GM19467 (cell line): ENCODE data around the gene KCNIP4.

Experiments used
- ATAC-seq: cut with Tn5 transposase; IDR thresholded peaks from one replicate; pipeline ENCODE4 v1.9.1; 2021; ENCODE audit warnings: mild to moderate bottlenecking, moderate library complexity; ENCODE audit not compliant: unreplicated experiment

The KCNIP4 gene

GRCh38 chr4:20997886-20998285 is 950.7 kb downstream of the KCNIP4 start:
- ATAC-seq = no peak

DNA sequence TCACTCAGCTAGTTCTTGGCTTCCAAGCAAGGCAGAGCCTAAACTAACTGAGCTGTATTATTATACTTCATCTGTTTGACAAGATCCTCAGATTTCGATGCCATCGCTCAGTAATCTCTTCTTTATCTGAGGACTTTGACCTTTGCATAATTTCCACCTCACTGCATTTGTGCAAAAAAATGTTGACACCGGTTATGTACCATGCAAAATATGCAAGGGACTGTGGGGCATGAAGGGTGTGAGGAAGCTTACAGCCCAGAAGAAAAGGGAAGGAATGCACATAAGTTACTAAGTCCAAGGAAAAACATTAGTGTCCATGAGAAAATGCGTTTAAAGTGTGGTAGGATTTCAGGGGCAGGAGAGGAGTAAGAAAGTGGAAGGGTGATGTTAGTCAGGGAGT is 953.0 kb downstream of the KCNIP4 start:
- no peak for ATAC-seq

DNA sequence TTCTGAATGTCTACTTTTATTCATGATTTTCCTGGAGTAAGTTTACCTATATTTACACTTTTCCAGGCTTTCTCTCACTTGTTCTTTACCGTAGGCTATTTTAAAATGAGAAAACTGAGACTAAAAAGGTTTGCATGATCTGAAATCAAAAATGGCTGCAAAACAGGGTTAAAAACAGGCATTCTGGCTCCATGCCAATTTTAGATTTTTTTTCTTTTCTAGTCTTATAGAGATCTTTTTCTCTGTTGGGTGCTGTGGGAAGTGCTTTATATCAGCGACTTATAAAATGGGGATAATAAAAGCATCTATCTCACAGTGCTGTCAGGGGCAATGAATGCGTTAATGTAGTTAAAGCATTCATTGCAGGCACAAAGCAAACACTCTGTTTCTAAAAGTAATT is 953.6 kb downstream of the KCNIP4 start:
- no peak for ATAC-seq

DNA sequence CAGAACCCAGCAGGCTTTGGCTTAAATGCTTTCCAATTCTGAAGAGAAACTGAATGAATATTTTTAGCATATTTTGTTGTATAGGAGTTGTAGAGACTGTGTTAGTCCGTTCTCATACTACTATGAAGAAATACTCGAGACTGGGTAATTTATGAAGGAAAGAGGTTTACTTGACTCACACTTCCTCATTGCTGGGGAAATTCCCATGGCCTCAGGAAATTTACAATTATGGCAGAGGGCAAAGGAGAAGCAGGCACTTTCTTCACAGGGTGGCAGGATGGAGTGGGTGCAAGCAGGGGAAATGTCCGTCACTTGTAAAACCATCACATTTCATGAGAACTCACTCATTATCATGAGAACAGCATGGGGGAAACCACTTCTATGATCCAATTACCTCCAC is 956.6 kb downstream of the KCNIP4 start:
- ATAC-seq = no peak

- no peak for ATAC-seq
These were observed 961.4 kb downstream of the KCNIP4 start for GRCh38 chr4:20987191-20987590.

- no peak for ATAC-seq
These were observed 964.1 kb downstream of the KCNIP4 start for GRCh38 chr4:20984576-20984836.

DNA sequence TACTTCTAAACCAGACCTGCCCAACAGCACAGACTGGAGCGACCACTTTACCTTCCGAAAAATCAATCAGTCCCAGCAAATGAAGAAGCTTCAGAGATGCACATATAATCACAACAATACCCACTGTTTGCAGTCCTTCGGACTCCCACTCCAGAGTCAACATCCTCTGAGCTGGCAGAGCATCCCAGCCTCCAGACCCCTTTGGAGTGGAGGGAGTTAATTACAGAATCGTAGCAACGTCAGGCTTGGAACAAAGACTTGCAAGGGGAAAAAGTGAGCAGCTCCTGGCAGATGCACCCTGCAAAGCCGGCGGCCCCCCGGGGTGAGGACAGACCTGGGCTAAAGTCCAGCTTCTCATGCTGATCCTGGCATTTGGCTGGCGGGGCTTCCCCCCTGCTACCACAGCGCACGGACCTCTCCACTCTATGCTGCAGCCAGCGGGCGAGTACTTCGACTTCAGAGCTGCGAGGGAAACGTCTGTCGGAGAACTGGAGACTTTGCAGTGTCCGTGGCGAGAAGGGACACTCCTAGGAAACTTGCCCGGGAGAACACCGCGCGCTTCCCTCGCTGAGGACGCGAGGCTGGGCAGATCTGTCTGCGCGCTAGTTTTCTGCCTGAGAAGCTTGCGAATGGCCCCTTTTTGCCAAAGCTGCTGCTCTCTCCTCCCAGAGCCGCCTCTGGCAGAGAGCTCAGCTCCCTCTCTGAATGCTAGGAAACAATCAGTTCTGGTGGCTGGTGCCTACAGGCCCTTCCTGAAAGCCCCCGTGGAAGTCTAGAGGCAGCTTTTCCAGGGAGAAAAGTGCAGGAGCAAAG is 964.6 kb downstream of the KCNIP4 start:
- ATAC-seq = no peak

DNA sequence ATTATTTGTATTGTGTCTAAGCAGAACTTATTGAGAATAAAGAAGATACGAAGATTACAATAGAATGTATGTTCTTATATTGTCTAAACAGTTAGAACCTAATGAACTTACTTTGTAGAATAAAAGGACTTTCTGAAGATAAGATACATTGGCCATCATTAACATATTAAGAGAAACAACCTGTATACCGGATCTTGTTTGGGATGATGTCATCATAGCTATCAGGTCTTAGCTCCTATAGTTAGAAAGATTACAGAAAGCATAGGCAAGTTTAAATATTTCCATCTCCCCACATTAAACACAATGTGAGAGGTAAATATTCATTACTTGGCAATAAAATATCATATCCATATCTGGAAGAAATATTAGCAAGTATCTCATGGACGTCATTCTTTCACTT is 966.0 kb downstream of the KCNIP4 start:
- ATAC-seq = no peak

DNA sequence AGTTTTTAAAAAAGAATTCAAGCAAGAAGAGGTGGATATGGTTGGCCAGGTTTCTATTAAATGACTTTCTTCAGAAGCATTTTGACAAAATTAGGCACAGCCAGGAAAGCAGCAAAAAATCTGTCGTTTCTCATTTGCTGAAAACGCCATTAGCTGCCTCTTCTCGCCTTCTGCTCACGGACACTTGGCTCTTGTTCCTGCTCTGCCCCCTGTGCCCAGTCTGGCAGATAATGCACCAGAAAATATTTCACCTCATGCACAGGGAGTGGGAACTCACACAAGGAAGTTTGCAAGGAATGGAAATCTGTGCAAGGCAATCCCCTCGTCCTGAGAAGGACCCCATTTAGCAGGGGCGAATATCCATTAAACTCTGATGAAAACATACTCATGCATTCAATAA is 988.3 kb downstream of the KCNIP4 start:
- no peak for ATAC-seq

DNA sequence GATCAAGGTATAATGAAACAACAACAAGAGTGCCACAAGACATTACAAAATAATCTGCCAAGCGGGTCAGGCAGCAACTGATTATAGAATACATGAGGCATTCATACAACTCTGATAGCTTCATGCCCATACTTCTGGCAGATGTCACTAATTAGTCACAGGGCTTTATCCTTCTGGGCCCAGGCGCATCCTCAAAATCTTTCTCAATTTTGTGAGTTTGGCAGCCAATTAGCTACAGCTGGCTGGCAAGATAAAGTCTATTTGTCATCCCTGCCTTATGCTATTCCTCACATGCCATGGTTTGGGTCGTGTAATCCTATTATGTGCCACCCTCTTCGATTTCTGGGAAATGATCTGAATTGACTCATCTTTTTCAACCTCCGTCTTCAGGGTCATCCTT is 994.0 kb downstream of the KCNIP4 start:
- ATAC-seq = no peak

DNA sequence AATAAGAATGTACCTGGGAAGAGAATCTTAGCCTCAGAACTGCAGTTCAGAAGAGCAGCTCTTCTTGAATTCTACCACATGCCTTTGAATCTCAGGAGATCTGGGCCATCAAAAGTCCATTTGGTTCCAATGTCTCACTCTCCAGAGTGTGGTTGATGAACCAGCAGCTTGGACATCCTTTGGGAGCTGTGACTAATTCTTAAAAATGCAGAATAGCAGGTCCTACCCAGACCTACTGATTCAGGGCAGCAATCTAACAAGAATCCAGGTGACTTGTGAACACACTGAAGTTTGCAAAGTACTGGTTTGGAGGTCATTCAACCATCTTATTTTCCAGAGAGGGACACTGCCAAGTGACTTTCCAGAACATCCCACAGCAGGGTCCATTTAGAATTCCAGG is 1003.6 kb downstream of the KCNIP4 start:
- ATAC-seq = no peak

- ATAC-seq = no peak
These were observed 1004.1 kb downstream of the KCNIP4 start for GRCh38 chr4:20944451-20944850.

DNA sequence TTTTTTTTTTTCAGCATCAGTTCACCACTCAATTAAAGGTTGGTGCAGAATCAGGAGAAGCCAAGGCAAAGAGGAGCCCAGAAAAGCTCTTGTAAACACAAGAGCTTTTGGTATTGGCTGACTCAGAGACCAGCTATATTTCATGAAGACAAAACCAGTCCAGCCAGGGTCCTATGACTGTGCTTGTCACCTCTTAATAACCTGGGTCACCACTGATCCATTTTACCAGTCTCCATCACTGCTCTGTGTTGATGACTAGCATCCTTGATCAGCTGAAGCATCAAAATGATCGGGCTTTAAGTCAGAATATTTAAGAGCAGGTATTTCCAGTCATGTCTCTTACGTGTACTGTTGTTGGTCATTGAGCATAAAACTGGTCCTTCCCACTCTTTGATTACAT is 1010.4 kb downstream of the KCNIP4 start:
- ATAC-seq = no peak

GRCh38 chr4:20926529-20926928 is 1022.0 kb downstream of the KCNIP4 start:
- ATAC-seq = no peak

GRCh38 chr4:20925176-20925575 is 1023.4 kb downstream of the KCNIP4 start:
- no peak for ATAC-seq

GRCh38 chr4:20922962-20923361 is 1025.6 kb downstream of the KCNIP4 start:
- ATAC-seq = no peak

DNA sequence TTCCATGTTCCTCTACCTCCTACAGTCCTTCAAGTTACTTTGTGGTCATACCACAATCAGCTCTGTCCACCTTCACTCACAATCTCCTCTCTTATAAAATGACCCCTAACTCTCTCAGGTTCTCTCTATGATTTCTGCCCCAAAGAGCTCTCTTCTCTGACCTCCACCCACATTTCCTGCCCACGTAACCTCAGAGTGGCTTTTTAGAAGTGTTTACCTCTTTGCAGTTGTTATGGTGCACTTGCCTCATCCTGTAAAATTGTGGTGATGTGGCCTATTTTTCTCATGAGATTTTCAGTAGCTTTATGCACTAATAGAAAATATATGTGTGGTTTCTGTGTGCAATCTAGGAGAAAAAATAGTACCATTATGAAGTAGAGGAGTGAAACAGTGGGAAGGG is 1032.5 kb downstream of the KCNIP4 start:
- ATAC-seq = no peak

DNA sequence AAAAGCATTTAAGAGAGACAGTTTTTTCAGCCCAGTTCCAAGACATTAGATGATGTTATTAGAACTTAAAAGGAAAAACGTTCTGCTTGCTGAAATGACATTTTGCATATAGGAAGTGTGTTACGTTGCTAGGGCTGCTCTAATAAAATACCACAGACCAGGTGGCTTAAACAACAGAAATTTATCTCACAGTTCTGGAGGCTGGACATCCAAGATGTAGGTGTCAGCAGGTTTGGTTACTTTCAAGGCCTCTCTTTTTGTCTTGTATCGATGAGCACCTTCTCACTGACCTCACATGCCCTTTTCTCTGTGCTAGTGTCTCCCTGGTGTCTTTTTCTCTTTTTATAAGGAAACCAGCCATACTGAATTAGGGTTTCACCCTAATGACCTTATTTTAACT is 1043.6 kb downstream of the KCNIP4 start:
- no peak for ATAC-seq

DNA sequence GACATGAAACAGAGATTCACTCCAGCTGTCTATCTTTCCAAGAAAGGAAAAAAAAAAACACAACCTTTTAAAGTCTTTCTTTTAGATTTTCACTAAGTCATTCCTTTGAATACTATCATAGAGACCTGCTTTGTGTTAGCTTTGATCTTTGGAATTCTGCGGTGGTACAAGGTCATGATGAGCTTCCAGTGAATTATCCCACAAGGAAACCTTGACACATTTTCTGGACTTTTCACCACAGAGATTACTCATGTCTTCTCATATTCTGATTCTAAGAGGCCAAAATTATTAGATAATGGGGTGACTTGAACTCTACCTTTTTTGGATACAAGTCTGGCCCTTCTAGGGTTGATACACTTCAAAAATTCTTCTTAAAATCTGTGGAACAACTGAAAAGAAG is 1046.7 kb downstream of the KCNIP4 start:
- ATAC-seq = no peak

DNA sequence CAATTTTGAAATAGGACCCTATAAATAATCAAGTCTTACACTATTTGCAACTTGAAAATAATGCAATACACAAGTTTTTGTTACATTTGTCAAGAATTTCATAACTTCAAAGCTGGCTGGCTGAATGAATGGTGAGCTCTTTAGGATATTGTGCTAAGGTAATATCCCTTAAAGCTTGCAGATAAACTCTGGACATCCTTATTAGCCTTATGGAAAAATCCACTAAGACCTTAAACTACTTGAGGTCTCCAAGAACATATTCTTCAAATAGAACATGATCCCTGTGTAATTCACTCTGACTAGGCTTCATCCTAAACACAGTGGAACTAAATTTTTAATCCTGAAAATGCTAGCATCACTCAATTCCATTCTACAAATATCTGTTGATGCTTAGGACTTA is 1049.0 kb downstream of the KCNIP4 start:
- no peak for ATAC-seq

DNA sequence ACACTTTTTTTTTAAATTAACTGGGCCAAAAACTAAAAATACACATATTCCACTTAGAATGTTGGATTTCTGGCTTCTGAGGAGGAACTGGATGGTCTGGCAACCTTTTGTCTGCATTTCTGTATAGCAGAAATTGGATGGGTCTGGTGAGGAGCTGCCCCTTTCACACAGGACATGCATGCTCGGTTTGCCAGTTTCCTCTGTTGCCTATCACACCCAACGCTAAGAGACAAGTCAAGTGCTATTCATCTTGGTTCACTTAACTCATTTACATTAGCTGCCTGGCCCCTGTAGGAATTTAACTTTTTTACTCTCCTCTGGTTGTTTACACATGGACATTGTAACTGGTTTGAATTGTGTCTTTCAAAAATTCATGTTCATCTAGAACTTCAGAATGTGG is 1052.6 kb downstream of the KCNIP4 start:
- ATAC-seq = no peak

DNA sequence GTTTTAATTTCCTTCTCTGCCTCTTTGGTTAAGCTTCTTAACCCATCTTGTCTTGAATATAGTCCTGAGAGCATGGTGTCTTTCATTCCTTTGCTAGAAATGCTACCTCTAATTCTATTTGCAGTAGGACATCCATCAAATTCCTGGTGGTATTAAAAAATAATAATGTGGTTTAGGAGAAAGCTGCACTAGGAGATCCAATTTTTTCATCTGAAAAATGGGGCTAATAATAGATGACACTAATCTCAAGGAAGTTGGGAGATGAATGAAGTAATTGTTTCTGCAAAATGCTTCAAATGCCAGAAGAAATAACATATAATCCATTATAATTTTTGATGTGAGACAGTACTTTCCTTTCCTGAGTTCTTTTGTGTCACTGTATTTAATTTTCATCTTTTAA is 1053.4 kb downstream of the KCNIP4 start:
- no peak for ATAC-seq

GRCh38 chr4:20890761-20891160 is 1057.8 kb downstream of the KCNIP4 start:
- ATAC-seq = no peak
